GM23338 (cell line): Measurements from ENCODE around the gene S100A6. TPM values are rescaled to one million over a fixed set of nuclear protein-coding genes. Genes with fewer than 3 reads are reported as not detected.

Experiments used
- ATAC-seq: fragments of 200-7000 bp; cut with Tn5 transposase; 3 replicates; pipeline ENCODE4 v1.9.1; 2020
- DNase-seq: peaks from one replicate; pipeline ENCODE4 v3.0.0-alpha.2; 2015; ENCODE audit warnings: low spot score
- H2AFZ ChIP-seq: fragments of 200-600 bp; sonication (generic); 2 replicates; pipeline ENCODE4 v1.8.0; 2016; ENCODE audit warnings: antibody characterized with exemption, mild to moderate bottlenecking, moderate library complexity
- H3F3A ChIP-seq: fragments of 200-600 bp; sonication (generic); replicated peaks from 2 replicates; pipeline ENCODE4 v1.8.0; 2017; ENCODE audit warnings: antibody characterized with exemption, mixed run types, low read depth
- H3K27ac ChIP-seq: fragments of 200-600 bp; sonication (generic); 2 replicates; pipeline ENCODE4 v1.6.1; 2016; ENCODE audit warnings: low read depth
- H3K27me3 ChIP-seq: fragments of 200-600 bp; sonication (generic); 2 replicates; pipeline ENCODE4 v1.8.0; 2016; ENCODE audit warnings: mild to moderate bottlenecking, mixed run types, moderate library complexity; ENCODE audit not compliant: insufficient read depth
- H3K36me3 ChIP-seq: fragments of 200-600 bp; sonication (generic); 2 replicates; pipeline ENCODE4 v1.8.0; 2016; ENCODE audit warnings: mild to moderate bottlenecking; ENCODE audit not compliant: insufficient read depth
- H3K4me1 ChIP-seq: fragments of 200-600 bp; sonication (generic); 2 replicates; pipeline ENCODE4 v1.8.0; 2016; ENCODE audit warnings: mild to moderate bottlenecking, moderate library complexity; ENCODE audit not compliant: insufficient read depth
- H3K4me2 ChIP-seq: fragments of 200-600 bp; sonication (generic); 2 replicates; pipeline ENCODE4 v1.7.1; 2017; ENCODE audit warnings: mixed run types
- H3K4me3 ChIP-seq: fragments of 200-600 bp; sonication (generic); 2 replicates; pipeline ENCODE4 v1.6.1; 2016; ENCODE audit warnings: mixed run types
- H3K79me2 ChIP-seq: fragments of 200-600 bp; sonication (generic); replicated peaks from 2 replicates; pipeline ENCODE4 v1.8.0; 2017; ENCODE audit warnings: mild to moderate bottlenecking; ENCODE audit not compliant: insufficient read depth
- H3K9me2 ChIP-seq: fragments of 200-600 bp; sonication (generic); 2 replicates; pipeline ENCODE4 v1.8.0; 2017; ENCODE audit not compliant: insufficient read depth
- H4K20me1 ChIP-seq: fragments of 200-600 bp; sonication (generic); replicated peaks from 2 replicates; pipeline ENCODE4 v1.8.0; 2017; ENCODE audit warnings: mild to moderate bottlenecking; ENCODE audit not compliant: insufficient read depth
- H3K27ac Mint-ChIP-seq: 2 replicates; pipeline ENCODE4 v1.8.0; 2020; ENCODE audit warnings: inconsistent platforms, mild to moderate bottlenecking, moderate library complexity, mixed read lengths
- H3K27me3 Mint-ChIP-seq: 3 replicates; pipeline ENCODE4 v1.8.0; 2022; ENCODE audit warnings: low read depth, mild to moderate bottlenecking, moderate library complexity, mixed read lengths, inconsistent platforms; ENCODE audit not compliant: insufficient read depth, poor library complexity
- H3K36me3 Mint-ChIP-seq: 3 replicates; pipeline ENCODE4 v1.8.0; 2021; ENCODE audit warnings: low read depth, mild to moderate bottlenecking, inconsistent platforms, moderate library complexity, mixed read lengths
- H3K4me1 Mint-ChIP-seq: 3 replicates; pipeline ENCODE4 v1.8.0; 2020; ENCODE audit warnings: mild to moderate bottlenecking, inconsistent platforms, mixed read lengths
- H3K4me3 Mint-ChIP-seq: 3 replicates; pipeline ENCODE4 v1.8.0; 2021; ENCODE audit warnings: moderate library complexity, mild to moderate bottlenecking, inconsistent platforms, mixed read lengths
- H3K9me3 Mint-ChIP-seq: 3 replicates; pipeline ENCODE4 v1.8.0; 2020; ENCODE audit warnings: moderate library complexity, mild to moderate bottlenecking, inconsistent platforms, mixed read lengths
- ETS1 ChIP-seq: IDR thresholded peaks from 2 replicates; pipeline ENCODE4 v1.6.1; 2016; ENCODE audit warnings: antibody characterized with exemption
- EZH2phosphoT487 ChIP-seq: fragments of 200-600 bp; sonication (generic); IDR thresholded peaks from one replicate; pipeline ENCODE4 v1.8.1; 2018; ENCODE audit warnings: antibody characterized with exemption; ENCODE audit not compliant: unreplicated experiment
- NANOG ChIP-seq: IDR thresholded peaks from 2 replicates; pipeline ENCODE4 v1.6.1; 2016; ENCODE audit warnings: antibody characterized with exemption, borderline replicate concordance
- POLR2AphosphoS5 ChIP-seq: IDR thresholded peaks from 2 replicates; pipeline ENCODE4 v1.6.1; 2016; ENCODE audit warnings: antibody characterized with exemption, low read depth
- STAT1 ChIP-seq: IDR thresholded peaks from one replicate; pipeline ENCODE4 v1.6.1; 2016; ENCODE audit warnings: antibody characterized with exemption; ENCODE audit not compliant: unreplicated experiment
- ZNF114 ChIP-seq: fragments of 250-450 bp; sonication (Bioruptor Pico); IDR thresholded peaks from 2 replicates; pipeline ENCODE4 v1.5.0; 2020; ENCODE audit warnings: mild to moderate bottlenecking, moderate library complexity
- polyA plus RNA-seq: library from polyadenylated mRNA; unstranded; fragments of >200 nt; fragmentation: Nextera tagmentation; extraction: Ambion mirVana; gene quantifications from 2 replicates; pipeline ENCODE4 v1.2.1, GENCODE V29; 2016
- total RNA-seq: library from RNA; depleted of rRNA; stranded (reverse); fragments of >200 nt; shearing (Covaris generic); gene quantifications from 2 replicates; pipeline ENCODE4 v1.2.3, GENCODE V29; 2014
- TF ChIP-seq, protein P1 (sequence below), 2 experiments: fragments of 200-600 bp in 1 of 2; sonication (generic) in 1 of 2; conservative IDR thresholded peaks; 2 replicates each; pipeline versions ENCODE4 v1.5.1 to v1.6.1; 2016 to 2017; ENCODE audit warnings: antibody characterized with exemption in 2 of 2, low read depth in 2 of 2, mild to moderate bottlenecking in 2 of 2, moderate library complexity in 1 of 2
- TF ChIP-seq, protein P2 (sequence below): IDR thresholded peaks from one replicate; pipeline ENCODE4 v1.6.1; 2018; ENCODE audit warnings: antibody characterized with exemption; ENCODE audit not compliant: unreplicated experiment

S100A6 gene
- total and polyA plus RNA-seq, 2 experiments from 2014 or later, result 7.3 to 77.5 TPM

- TF ChIP-seq, protein P1, sequence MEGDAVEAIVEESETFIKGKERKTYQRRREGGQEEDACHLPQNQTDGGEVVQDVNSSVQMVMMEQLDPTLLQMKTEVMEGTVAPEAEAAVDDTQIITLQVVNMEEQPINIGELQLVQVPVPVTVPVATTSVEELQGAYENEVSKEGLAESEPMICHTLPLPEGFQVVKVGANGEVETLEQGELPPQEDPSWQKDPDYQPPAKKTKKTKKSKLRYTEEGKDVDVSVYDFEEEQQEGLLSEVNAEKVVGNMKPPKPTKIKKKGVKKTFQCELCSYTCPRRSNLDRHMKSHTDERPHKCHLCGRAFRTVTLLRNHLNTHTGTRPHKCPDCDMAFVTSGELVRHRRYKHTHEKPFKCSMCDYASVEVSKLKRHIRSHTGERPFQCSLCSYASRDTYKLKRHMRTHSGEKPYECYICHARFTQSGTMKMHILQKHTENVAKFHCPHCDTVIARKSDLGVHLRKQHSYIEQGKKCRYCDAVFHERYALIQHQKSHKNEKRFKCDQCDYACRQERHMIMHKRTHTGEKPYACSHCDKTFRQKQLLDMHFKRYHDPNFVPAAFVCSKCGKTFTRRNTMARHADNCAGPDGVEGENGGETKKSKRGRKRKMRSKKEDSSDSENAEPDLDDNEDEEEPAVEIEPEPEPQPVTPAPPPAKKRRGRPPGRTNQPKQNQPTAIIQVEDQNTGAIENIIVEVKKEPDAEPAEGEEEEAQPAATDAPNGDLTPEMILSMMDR (conservative IDR thresholded peaks at IDR 0.05; ENCODE audit: low read depth in 2 of 2), result no peak
- TF ChIP-seq, protein P2, sequence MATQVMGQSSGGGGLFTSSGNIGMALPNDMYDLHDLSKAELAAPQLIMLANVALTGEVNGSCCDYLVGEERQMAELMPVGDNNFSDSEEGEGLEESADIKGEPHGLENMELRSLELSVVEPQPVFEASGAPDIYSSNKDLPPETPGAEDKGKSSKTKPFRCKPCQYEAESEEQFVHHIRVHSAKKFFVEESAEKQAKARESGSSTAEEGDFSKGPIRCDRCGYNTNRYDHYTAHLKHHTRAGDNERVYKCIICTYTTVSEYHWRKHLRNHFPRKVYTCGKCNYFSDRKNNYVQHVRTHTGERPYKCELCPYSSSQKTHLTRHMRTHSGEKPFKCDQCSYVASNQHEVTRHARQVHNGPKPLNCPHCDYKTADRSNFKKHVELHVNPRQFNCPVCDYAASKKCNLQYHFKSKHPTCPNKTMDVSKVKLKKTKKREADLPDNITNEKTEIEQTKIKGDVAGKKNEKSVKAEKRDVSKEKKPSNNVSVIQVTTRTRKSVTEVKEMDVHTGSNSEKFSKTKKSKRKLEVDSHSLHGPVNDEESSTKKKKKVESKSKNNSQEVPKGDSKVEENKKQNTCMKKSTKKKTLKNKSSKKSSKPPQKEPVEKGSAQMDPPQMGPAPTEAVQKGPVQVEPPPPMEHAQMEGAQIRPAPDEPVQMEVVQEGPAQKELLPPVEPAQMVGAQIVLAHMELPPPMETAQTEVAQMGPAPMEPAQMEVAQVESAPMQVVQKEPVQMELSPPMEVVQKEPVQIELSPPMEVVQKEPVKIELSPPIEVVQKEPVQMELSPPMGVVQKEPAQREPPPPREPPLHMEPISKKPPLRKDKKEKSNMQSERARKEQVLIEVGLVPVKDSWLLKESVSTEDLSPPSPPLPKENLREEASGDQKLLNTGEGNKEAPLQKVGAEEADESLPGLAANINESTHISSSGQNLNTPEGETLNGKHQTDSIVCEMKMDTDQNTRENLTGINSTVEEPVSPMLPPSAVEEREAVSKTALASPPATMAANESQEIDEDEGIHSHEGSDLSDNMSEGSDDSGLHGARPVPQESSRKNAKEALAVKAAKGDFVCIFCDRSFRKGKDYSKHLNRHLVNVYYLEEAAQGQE, result no peak
- no peak for TF ChIP-seq ZNF114 (CRISPR knock-in tag)
- no peak for TF ChIP-seq NANOG
Measured at GRCh38 chr1:153503766-153504165, 32.0 kb downstream of the S100A6 start (continued).

DNA sequence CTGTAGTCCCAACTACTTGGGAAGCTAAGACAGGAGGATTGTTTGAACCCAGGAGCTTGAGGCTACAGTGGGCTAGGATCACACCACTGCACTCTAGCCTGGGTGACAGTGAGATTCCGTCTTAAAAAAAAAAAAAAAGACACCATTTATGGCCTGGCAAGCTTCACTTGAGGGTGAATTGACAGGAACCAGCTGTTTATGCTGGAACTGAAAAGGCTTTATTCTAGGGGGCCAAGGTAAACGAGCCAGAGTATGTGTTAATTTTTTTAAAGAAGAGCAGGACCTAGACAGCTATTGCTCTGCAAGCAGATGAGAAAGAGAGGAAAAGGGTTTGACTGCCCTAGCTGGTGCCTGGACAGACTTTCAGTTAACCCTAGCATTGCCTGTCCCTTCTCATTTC is 37.0 kb downstream of the S100A6 start:
- Histone ChIP-seq H3K4me2 (no peak overlapping the region), H3K4me1 (peaks cover 5% of the 10 kb centered on the region), H3K9me2 (no peaks in the 10 kb centered on the region), H3F3A (no peaks in the 10 kb centered on the region), H3K27me3 (no peaks in the 10 kb centered on the region), H3K4me3 (no peak overlapping the region), H3K36me3 (no peaks in the 10 kb centered on the region), H3K27ac (no peak overlapping the region), H3K79me2 (no peaks in the 10 kb centered on the region), H4K20me1 (no peaks in the 10 kb centered on the region), H2AFZ (no peak overlapping the region)
- peaks cover 22% of the 10 kb centered on the region for H3K4me1 Mint-ChIP-seq
- TF ChIP-seq ZNF114 (CRISPR knock-in tag) (no peak), ETS1 (no peak), EZH2phosphoT487 (no peak), STAT1 (no peak), POLR2AphosphoS5 (no peak)
- TF ChIP-seq, protein P2, result no peak
- TF ChIP-seq, protein P1 (conservative IDR thresholded peaks at IDR 0.05; ENCODE audit: low read depth in 2 of 2), result no peak
- H3K27ac Mint-ChIP-seq, result no peak overlapping the region
- H3K4me3 Mint-ChIP-seq, result no peak overlapping the region
- ATAC-seq, result no peak
- no peaks in the 10 kb centered on the region for H3K36me3 Mint-ChIP-seq
- no peak for DNase-seq
- peaks cover 2% of the 10 kb centered on the region for H3K27me3 Mint-ChIP-seq
- H3K9me3 Mint-ChIP-seq, result no peaks in the 10 kb centered on the region
